Endodermal cell (in vitro differentiated cells): ENCODE data around the gene HOXC12. TPM values are rescaled to one million over a fixed set of nuclear protein-coding genes. Genes with fewer than 3 reads are reported as not detected.
A peak's percentile ranks its signal among the peaks of the same experiment; 100 is the strongest.

ENCODE experiments used
- DNase-seq: peaks from one replicate; pipeline ENCODE4 v3.0.0-alpha.2; 2017
- H3K27ac ChIP-seq: 2 replicates; pipeline ENCODE4 v1.5.1; 2013; ENCODE audit warnings: mild to moderate bottlenecking, low read depth, low read length, moderate library complexity
- H3K27me3 ChIP-seq: 2 replicates; pipeline ENCODE4 v1.6.1; 2013; ENCODE audit warnings: mild to moderate bottlenecking, low read length, moderate library complexity; ENCODE audit not compliant: insufficient read depth, control insufficient read depth, poor library complexity, severe bottlenecking
- H3K36me3 ChIP-seq: 2 replicates; pipeline ENCODE4 v1.7.0; 2013; ENCODE audit warnings: mild to moderate bottlenecking, low read length, moderate library complexity; ENCODE audit not compliant: control insufficient read depth, insufficient read depth
- H3K4me1 ChIP-seq: one replicate; pipeline ENCODE4 v1.7.0; 2013; ENCODE audit warnings: low read length; ENCODE audit not compliant: control insufficient read depth, insufficient read depth
- H3K4me3 ChIP-seq: 2 replicates; pipeline ENCODE4 v1.5.1; 2013; ENCODE audit warnings: mild to moderate bottlenecking, low read length, moderate library complexity
- H3K9ac ChIP-seq: 2 replicates; pipeline ENCODE4 v1.6.1; 2013; ENCODE audit warnings: mild to moderate bottlenecking, low read length, moderate library complexity; ENCODE audit not compliant: poor library complexity, severe bottlenecking; ENCODE audit errors: extremely low read depth
- H3K9me3 ChIP-seq: 2 replicates; pipeline ENCODE4 v1.6.1; 2013; ENCODE audit warnings: mild to moderate bottlenecking, low read length, moderate library complexity; ENCODE audit not compliant: control insufficient read depth
- H3K27ac Mint-ChIP-seq: 2 replicates; pipeline ENCODE4 v1.8.0; 2020; ENCODE audit warnings: mixed read lengths
- H3K27me3 Mint-ChIP-seq: 2 replicates; pipeline ENCODE4 v1.8.0; 2021; ENCODE audit warnings: mild to moderate bottlenecking, mixed read lengths; ENCODE audit not compliant: insufficient read depth
- H3K36me3 Mint-ChIP-seq: 2 replicates; pipeline ENCODE4 v1.8.0; 2020; ENCODE audit warnings: low read depth, mixed read lengths
- H3K4me1 Mint-ChIP-seq: 2 replicates; pipeline ENCODE4 v1.8.0; 2020; ENCODE audit warnings: mixed read lengths
- H3K4me3 Mint-ChIP-seq: 2 replicates; pipeline ENCODE4 v1.8.0; 2020; ENCODE audit warnings: mild to moderate bottlenecking, moderate library complexity, mixed read lengths
- H3K9me3 Mint-ChIP-seq: 2 replicates; pipeline ENCODE4 v1.8.0; 2020; ENCODE audit warnings: mild to moderate bottlenecking, mixed read lengths
- WGBS, 2 experiments: methylation state at CpG; one replicate each; pipeline versions ENCODE4 v1.1.5 to v1.1.7; 2013; ENCODE audit warnings: missing lambda C conversion rate in 2 of 2, mixed read lengths in 1 of 2; ENCODE audit not compliant: insufficient coverage in 1 of 2, insufficient read length in 1 of 2; 5-methylcytosine and 5-hydroxymethylcytosine counted together
- total RNA-seq, 2 donors: library from RNA; stranded (reverse); fragmentation: NEBNext Ultra II Directional in 1 of 2; extraction: Animal tissue kit (Norgen Biotek cat#: 25700) in 1 of 2; gene quantifications; 2 replicates in 1 of 2; 3 replicates in 1 of 2; pipeline ENCODE4 v1.2.1, GENCODE V29; 2021
- TF ChIP-seq, protein P1 (sequence below): fragments of 200-600 bp; sonication (generic); conservative IDR thresholded peaks from 2 replicates; pipeline ENCODE4 v1.5.0; 2021; ENCODE audit warnings: antibody characterized with exemption, mild to moderate bottlenecking

HOXC12 gene
- total RNA-seq, 2 donors from 2014 or later = not detected

DNA sequence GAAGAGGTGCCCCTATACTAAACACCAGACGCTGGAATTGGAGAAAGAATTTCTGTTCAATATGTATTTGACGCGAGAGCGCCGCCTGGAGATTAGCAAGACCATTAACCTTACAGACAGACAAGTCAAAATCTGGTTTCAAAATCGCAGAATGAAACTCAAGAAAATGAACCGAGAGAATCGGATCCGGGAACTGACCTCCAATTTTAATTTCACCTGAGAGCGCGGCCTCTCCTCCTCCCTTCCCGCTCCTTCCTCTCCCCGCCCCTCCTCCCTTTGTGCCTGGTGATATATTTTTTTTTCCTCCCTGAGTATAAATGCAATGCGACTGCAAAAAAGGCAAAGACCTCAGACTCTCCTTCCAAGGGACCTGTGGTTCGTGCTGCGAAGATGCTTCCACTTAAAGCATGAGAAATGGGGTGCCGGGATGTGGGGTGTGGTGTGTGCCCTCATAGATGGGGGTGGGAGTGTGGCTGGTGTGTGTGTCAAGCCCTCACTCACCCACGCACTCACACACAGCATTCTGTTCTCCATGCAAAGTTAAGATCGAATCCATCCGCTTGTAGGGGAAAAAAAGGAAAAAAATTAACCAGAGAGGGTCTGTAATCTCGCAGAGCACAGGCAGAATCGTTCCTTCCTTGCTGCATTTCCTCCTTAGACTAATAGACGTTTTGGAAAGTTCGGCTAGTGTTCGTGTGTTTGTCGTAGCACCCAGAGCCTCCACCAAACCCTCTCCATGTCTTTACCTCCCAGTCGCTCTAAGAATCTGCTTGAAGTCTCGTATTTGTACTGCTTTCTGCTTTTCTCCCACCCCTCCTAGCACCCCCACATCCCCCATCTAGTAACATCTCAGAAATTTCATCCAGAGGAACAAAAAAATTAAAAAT lies 34.8 kb downstream of the HOXC12 start:
- H3K4me1 Mint-ChIP-seq = no peaks in the 10 kb centered on the region
- no peak overlapping the region for H3K4me3 Mint-ChIP-seq
- no peaks in the 10 kb centered on the region for H3K36me3 Mint-ChIP-seq
- H3K9me3 Mint-ChIP-seq = peaks cover 11% of the 10 kb centered on the region
- Histone ChIP-seq H3K27ac (no peak overlapping the region), H3K4me3 (no peak overlapping the region), H3K9ac (no peak overlapping the region), H3K36me3 (no peaks in the 10 kb centered on the region), H3K4me1 (no peaks in the 10 kb centered on the region), H3K27me3 (peaks cover 100% of the 10 kb centered on the region), H3K9me3 (peaks cover 8% of the 10 kb centered on the region)
- no peak overlapping the region for H3K27ac Mint-ChIP-seq
- peaks cover 100% of the 10 kb centered on the region for H3K27me3 Mint-ChIP-seq
- no peak for DNase-seq
- TF ChIP-seq, protein P1, sequence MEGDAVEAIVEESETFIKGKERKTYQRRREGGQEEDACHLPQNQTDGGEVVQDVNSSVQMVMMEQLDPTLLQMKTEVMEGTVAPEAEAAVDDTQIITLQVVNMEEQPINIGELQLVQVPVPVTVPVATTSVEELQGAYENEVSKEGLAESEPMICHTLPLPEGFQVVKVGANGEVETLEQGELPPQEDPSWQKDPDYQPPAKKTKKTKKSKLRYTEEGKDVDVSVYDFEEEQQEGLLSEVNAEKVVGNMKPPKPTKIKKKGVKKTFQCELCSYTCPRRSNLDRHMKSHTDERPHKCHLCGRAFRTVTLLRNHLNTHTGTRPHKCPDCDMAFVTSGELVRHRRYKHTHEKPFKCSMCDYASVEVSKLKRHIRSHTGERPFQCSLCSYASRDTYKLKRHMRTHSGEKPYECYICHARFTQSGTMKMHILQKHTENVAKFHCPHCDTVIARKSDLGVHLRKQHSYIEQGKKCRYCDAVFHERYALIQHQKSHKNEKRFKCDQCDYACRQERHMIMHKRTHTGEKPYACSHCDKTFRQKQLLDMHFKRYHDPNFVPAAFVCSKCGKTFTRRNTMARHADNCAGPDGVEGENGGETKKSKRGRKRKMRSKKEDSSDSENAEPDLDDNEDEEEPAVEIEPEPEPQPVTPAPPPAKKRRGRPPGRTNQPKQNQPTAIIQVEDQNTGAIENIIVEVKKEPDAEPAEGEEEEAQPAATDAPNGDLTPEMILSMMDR = peak; percentile 63
- WGBS, 2 experiments = 17 to 20% methylated on average over 20 to 27 of the region's 28 CpGs

- peaks cover 100% of the 10 kb centered on the region for H3K27me3 ChIP-seq
- Mint-ChIP-seq H3K9me3 (peaks cover 5% of the 10 kb centered on the region), H3K27ac (no peak overlapping the region), H3K4me1 (peaks cover 3% of the 10 kb centered on the region), H3K4me3 (no peak overlapping the region), H3K36me3 (no peaks in the 10 kb centered on the region), H3K27me3 (peaks cover 100% of the 10 kb centered on the region)
- DNase-seq = no peak
- no peak overlapping the region for H3K9ac ChIP-seq
- H3K4me1 ChIP-seq = no peaks in the 10 kb centered on the region
- TF ChIP-seq, protein P1 = no peak
- no peak overlapping the region for H3K4me3 ChIP-seq
- H3K36me3 ChIP-seq = no peaks in the 10 kb centered on the region
- 22 to 35% methylated on average over 10 to 27 of the region's 27 CpGs for WGBS, 2 experiments
- H3K27ac ChIP-seq = no peak overlapping the region
- H3K9me3 ChIP-seq = peaks cover 2% of the 10 kb centered on the region
These were observed 35.8 kb downstream of the HOXC12 start for GRCh38 chr12:53990311-53991076.

DNA sequence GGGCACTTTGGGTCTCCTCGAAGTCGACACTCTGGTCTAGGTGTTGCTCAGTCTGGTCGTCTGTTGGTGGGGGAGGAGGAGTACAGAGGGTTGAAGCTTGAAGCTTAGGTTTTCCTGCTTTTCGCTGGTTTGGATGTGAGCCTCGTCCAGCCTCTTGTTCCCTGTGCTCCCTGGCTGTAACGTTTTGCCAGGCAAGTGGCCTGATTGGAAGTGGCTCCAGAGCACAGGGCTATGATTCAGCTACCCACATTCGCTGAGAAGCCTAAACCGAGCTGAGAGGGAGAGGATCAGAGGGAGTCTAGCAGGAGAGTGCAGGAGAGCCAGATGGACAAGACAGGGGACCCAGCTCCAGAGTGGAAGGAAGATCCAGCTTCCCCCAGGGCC lies 36.4 kb downstream of the HOXC12 start:
- Mint-ChIP-seq H3K4me1 (peaks cover 3% of the 10 kb centered on the region), H3K27me3 (peaks cover 100% of the 10 kb centered on the region), H3K27ac (no peak overlapping the region), H3K36me3 (no peaks in the 10 kb centered on the region), H3K9me3 (peaks cover 2% of the 10 kb centered on the region), H3K4me3 (no peak overlapping the region)
- 0 to 8% methylated on average over 2 to 8 of the region's 8 CpGs for WGBS, 2 experiments
- TF ChIP-seq, protein P1 = no peak
- Histone ChIP-seq H3K9ac (no peak overlapping the region), H3K27ac (no peak overlapping the region), H3K36me3 (no peaks in the 10 kb centered on the region), H3K9me3 (no peaks in the 10 kb centered on the region), H3K27me3 (peaks cover 100% of the 10 kb centered on the region), H3K4me3 (no peak overlapping the region), H3K4me1 (no peaks in the 10 kb centered on the region)
- no peak for DNase-seq
